K562 (cell line): ENCODE data around the gene RNF166. TPM values are rescaled to one million over a fixed set of nuclear protein-coding genes. Genes with fewer than 3 reads are reported as not detected.
A peak's percentile ranks its signal among the peaks of the same experiment; 100 is the strongest.

Source experiments
- ATAC-seq: fragments of 200-7000 bp; cut with Tn5 transposase; 3 replicates; pipeline ENCODE4 v1.9.1; 2020; ENCODE audit warnings: moderate library complexity
- BruUV-seq: library from RNA; stranded (reverse); fragments of 400-500 nt; replicated peaks from 2 replicates; lab custom pipeline; 2021; lab: Mats Ljungman, UMichigan
- CTCF ChIA-PET: fragments of 300-600 bp; formaldehyde crosslinking; extraction: SDS; loops from one replicate; lab custom pipeline; 2021; ENCODE audit warnings: low intra/inter-chr PET ratio; lab: Yijun Ruan, JAX
- POLR2A ChIA-PET: fragments of 300-600, 350-650 bp; sonication (Branson Sonifier 250); formaldehyde crosslinking; extraction: SDS; loops from one replicate; lab custom pipeline; 2021; ENCODE audit warnings: antibody characterized with exemption, inconsistent platforms; lab: Yijun Ruan, JAX
- DNase-seq, 4 experiments: peaks; one replicate each; pipeline versions ENCODE4 v3.0.0 to v3.0.0-alpha.2; 2011 to 2018; ENCODE audit warnings: low spot score in 3 of 4, mixed read lengths in 3 of 4; ENCODE audit errors: extremely low read depth in 1 of 4
- FAIRE-seq: peaks from 2 replicates; lab custom pipeline; 2011; peaks lifted over from hg19 to GRCh38; lab: Jason Lieb, UNC
- H2AFZ ChIP-seq: 2 replicates; pipeline ENCODE4 v1.6.0; 2011; ENCODE audit warnings: low read depth, low read length, control low read depth, inconsistent platforms
- H3K27ac ChIP-seq: fragments of 200-600 bp; 3 replicates; pipeline ENCODE4 v1.8.0; 2011; ENCODE audit warnings: low read depth, mild to moderate bottlenecking, control low read depth, inconsistent platforms, low read length, moderate library complexity, mixed read lengths; ENCODE audit errors: extremely low read depth
- H3K27me3 ChIP-seq, 2 experiments: fragments of 300-600 bp in 1 of 2; 2 replicates in 1 of 2; 3 replicates in 1 of 2; pipeline versions ENCODE4 v1.6.0 to v1.8.0; 2011; ENCODE audit warnings: inconsistent platforms in 2 of 2, low read length in 2 of 2, mild to moderate bottlenecking in 1 of 2, mixed read lengths in 1 of 2, moderate library complexity in 1 of 2; ENCODE audit not compliant: control insufficient read depth in 2 of 2, insufficient read depth in 2 of 2
- H3K36me3 ChIP-seq: fragments of 300-600 bp; 3 replicates; pipeline ENCODE4 v1.8.0; 2011; ENCODE audit warnings: mild to moderate bottlenecking, low read length, inconsistent platforms; ENCODE audit not compliant: control insufficient read depth, insufficient read depth
- H3K4me1 ChIP-seq, 2 experiments: fragments of 200-600 bp in 1 of 2; replicated peaks in 1 of 2; 2 replicates in 1 of 2; 3 replicates in 1 of 2; pipeline versions ENCODE4 v1.5.1 to v1.8.0; 2011; ENCODE audit warnings: inconsistent platforms in 2 of 2, low read length in 2 of 2, mild to moderate bottlenecking in 1 of 2, mixed read lengths in 1 of 2, moderate library complexity in 1 of 2; ENCODE audit not compliant: control insufficient read depth in 2 of 2, insufficient read depth in 2 of 2
- H3K4me2 ChIP-seq: 2 replicates; pipeline ENCODE4 v1.6.1; 2011; ENCODE audit warnings: low read length, control low read depth, inconsistent platforms, mixed read lengths; ENCODE audit not compliant: insufficient read depth
- H3K4me3 ChIP-seq: fragments of 200-600 bp; sonication (generic), shearing (Covaris generic); 2 replicates; pipeline ENCODE4 v1.5.1; 2016; ENCODE audit warnings: control low read depth, inconsistent platforms
- H3K79me2 ChIP-seq: fragments of 200-600 bp; 3 replicates; pipeline ENCODE4 v1.8.0; 2011; ENCODE audit warnings: low read length, inconsistent platforms; ENCODE audit not compliant: control insufficient read depth, insufficient read depth
- H3K9ac ChIP-seq, 2 experiments: 2 replicates each; pipeline versions ENCODE4 v1.6.0 to v1.6.1; 2011; ENCODE audit warnings: low read depth in 2 of 2, low read length in 2 of 2, control low read depth in 1 of 2, inconsistent platforms in 1 of 2, mild to moderate bottlenecking in 1 of 2, mixed read lengths in 1 of 2; ENCODE audit not compliant: insufficient read depth in 1 of 2
- H3K9me1 ChIP-seq: one replicate; pipeline ENCODE4 v1.6.0; 2011; ENCODE audit warnings: inconsistent platforms, mild to moderate bottlenecking, low read length, moderate library complexity; ENCODE audit not compliant: control insufficient read depth, insufficient read depth
- H3K9me3 ChIP-seq: replicated peaks from 2 replicates; pipeline ENCODE4 v1.5.1; 2011; ENCODE audit warnings: low read depth, low read length, inconsistent platforms; ENCODE audit not compliant: control insufficient read depth, insufficient read depth
- H4K20me1 ChIP-seq: replicated peaks from 2 replicates; pipeline ENCODE4 v1.6.1; 2011; ENCODE audit warnings: low read length, inconsistent platforms, mixed read lengths; ENCODE audit not compliant: control insufficient read depth, insufficient read depth
- ARID1B ChIP-seq: fragments of 450-650 bp; IDR thresholded peaks from 2 replicates; pipeline ENCODE4 v1.6.1; 2016; ENCODE audit warnings: antibody characterized with exemption, mild to moderate bottlenecking, inconsistent platforms
- KLF1 ChIP-seq: fragments of 450-650 bp; IDR thresholded peaks from 2 replicates; pipeline ENCODE4 v1.6.1; 2016; ENCODE audit warnings: missing genetic modification characterization, missing compliant biosample characterization
- NEUROD1 ChIP-seq: fragments of 150-350 bp; IDR thresholded peaks from 2 replicates; pipeline ENCODE4 v1.6.1; 2014; ENCODE audit warnings: borderline replicate concordance, low read length, low read depth; ENCODE audit not compliant: partially characterized antibody
- RAD21 ChIP-seq, 2 experiments: fragments of 250-450 bp in 1 of 2; fragments of 450-650 bp in 1 of 2; sonication (Bioruptor Pico) in 1 of 2; formaldehyde crosslinking in 1 of 2; IDR thresholded peaks in 1 of 2; conservative IDR thresholded peaks in 1 of 2; 2 replicates each; pipeline versions ENCODE4 v1.4.0 to v1.8.0; 2020 to 2022; ENCODE audit warnings: mild to moderate bottlenecking in 2 of 2, moderate library complexity in 1 of 2
- SMARCE1 ChIP-seq: fragments of 450-650 bp; IDR thresholded peaks from 2 replicates; pipeline ENCODE4 v1.7.1; 2016; ENCODE audit warnings: mild to moderate bottlenecking
- SMC3 ChIP-seq: conservative IDR thresholded peaks from 2 replicates; pipeline ENCODE4 v1.6.1; 2011; ENCODE audit warnings: low read depth, low read length, improper control_type of control experiment; ENCODE audit not compliant: insufficient read depth
- TEAD4 ChIP-seq, 2 experiments: sonication (generic) in 1 of 2; formaldehyde crosslinking in 1 of 2; IDR thresholded peaks; 2 replicates each; pipeline versions ENCODE4 v1.6.1 to v1.8.0; 2012 to 2022; ENCODE audit warnings: borderline replicate concordance in 1 of 2, inconsistent platforms in 1 of 2, low read length in 1 of 2, mild to moderate bottlenecking in 1 of 2, missing genetic modification reagents in 1 of 2
- TRIM25 ChIP-seq: fragments of 450-650 bp; IDR thresholded peaks from 2 replicates; pipeline ENCODE4 v1.7.0; 2016; ENCODE audit warnings: borderline replicate concordance
- ZBTB7A ChIP-seq: IDR thresholded peaks from 2 replicates; pipeline ENCODE4 v1.6.1; 2011; ENCODE audit warnings: low read depth, mild to moderate bottlenecking, low read length, moderate library complexity, borderline replicate concordance; ENCODE audit not compliant: control insufficient read depth
- ZNF263 ChIP-seq: sonication (generic); formaldehyde crosslinking; IDR thresholded peaks from 2 replicates; pipeline ENCODE4 v1.8.0; 2022; ENCODE audit warnings: mild to moderate bottlenecking, missing genetic modification reagents, borderline replicate concordance
- ZNF3 ChIP-seq: fragments of 250-450 bp; sonication (Bioruptor Pico); IDR thresholded peaks from 2 replicates; pipeline ENCODE4 v1.5.0; 2021; ENCODE audit warnings: mild to moderate bottlenecking, moderate library complexity
- ZNF764 ChIP-seq: fragments of 250-450 bp; sonication (Bioruptor Pico); IDR thresholded peaks from 2 replicates; pipeline ENCODE4 v1.4.0; 2020; ENCODE audit warnings: low read depth, mild to moderate bottlenecking, moderate library complexity
- WGBS: fragments of 100-300 bp; shearing (Covaris generic); methylation state at CpG from one replicate; pipeline ENCODE4 v1.1.6; 2016; ENCODE audit warnings: low coverage, mixed read lengths; ENCODE audit not compliant: insufficient coverage; ENCODE audit errors: missing lambda C conversion rate; 5-methylcytosine and 5-hydroxymethylcytosine counted together
- in situ Hi-C: fragments of 300-500 bp; cut with MboI; formaldehyde crosslinking; loops from 4 replicates; pipeline ENCODE4 v1.15.0; 2018; ENCODE audit warnings: inconsistent platforms, mixed read lengths
- intact Hi-C: fragments of 100-400 bp; cut with micrococcal nuclease; formaldehyde crosslinking; loops from 2 replicates; pipeline ENCODE4 v1.14.2; 2022
- polyA plus RNA-seq, 8 experiments: library from polyadenylated mRNA; depleted of rRNA in 4 of 8; stranded (reverse) in 5 of 8; unstranded in 3 of 8; fragments of >200 nt; fragmentation: Nextera tagmentation in 2 of 8; fragmentation: Illumina TruSeq in 1 of 8; extraction: Ambion mirVana in 2 of 8; extraction: Trizol in 1 of 8; gene quantifications; 2 replicates each; pipeline versions ENCODE4 v1.2.1 to v1.2.3, GENCODE V29; 2011 to 2014; ENCODE audit warnings: inconsistent platforms in 1 of 8, missing spikeins in 1 of 8
- total RNA-seq, 7 experiments: library from RNA; depleted of rRNA in 6 of 7; stranded (reverse); fragments of >200 nt in 6 of 7; fragmentation: Illumina TruSeq in 2 of 7; extraction: Trizol in 2 of 7; gene quantifications; 2 replicates each; pipeline versions ENCODE4 v1.2.1 to v1.2.3, GENCODE V29; 2011 to 2021; ENCODE audit warnings: low replicate concordance in 1 of 7

The RNF166 gene
- total and polyA plus RNA-seq, 9 of the 15 experiments (the other 6 are each of a cell fraction or from before 2014, with no cell fraction given) = 0.56 to 60.3 (median 19.5) TPM

GRCh38 chr16:88685156-88686061 lies 20.8 kb downstream of the RNF166 start (continued):
- TF ChIP-seq ZNF263 (CRISPR knock-in tag) (0 out of 2 replicates have a peak, but pooled peaks have one; percentile 36), SMARCE1 (0 out of 2 replicates have a peak, but pooled peaks have one; percentile 6), SMC3 (0 out of 2 replicates have a peak, but pooled peaks have one; percentile 14), ZBTB7A (peak; percentile 66; the same call in 1 of the 2 replicates), ARID1B (no peak), RAD21 (CRISPR knock-in tag; conservative IDR thresholded peaks at IDR 0.05 in 1 of 2, IDR thresholded peaks at IDR 0.05 in 1 of 2) (peak in 1 of 2 experiments; percentile 37; a peak in 2 of 4 replicates), TEAD4 (IDR thresholded peaks at IDR 0.05; ENCODE audit: low read length) (no peak), TEAD4 (CRISPR knock-in tag; IDR thresholded peaks at IDR 0.05; ENCODE audit: borderline replicate concordance) (no peak)

DNA sequence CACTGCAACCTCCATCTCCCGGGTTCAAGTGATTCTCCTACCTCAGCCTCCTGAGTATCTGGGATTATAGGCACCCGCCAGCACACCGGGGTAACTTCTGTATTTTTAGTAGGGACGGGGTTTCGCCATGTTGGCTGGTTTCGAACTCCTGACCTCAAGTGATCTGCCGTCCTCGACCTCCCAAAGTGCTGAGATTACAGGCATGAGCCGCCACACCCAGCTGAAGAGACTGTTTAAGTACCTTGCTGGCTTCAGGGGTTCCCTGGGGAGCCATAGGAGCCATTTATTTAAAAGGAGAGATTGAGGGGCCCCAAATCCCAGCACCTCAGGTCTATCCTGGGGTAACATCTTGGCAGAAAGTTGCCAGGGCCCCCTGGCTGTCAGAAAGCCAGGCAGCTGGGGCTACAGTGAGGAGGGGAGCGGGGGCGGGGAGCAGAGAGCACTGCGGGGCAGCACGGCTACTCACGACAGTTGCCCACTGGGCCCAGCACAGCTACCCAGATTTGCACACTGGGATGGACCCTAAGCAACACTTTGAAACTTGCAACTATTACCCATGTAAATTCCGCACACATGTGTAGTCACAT lies 21.5 kb downstream of the RNF166 start:
- TF ChIP-seq TRIM25 (no peak), ZNF764 (CRISPR knock-in tag) (no peak), NEUROD1 (no peak), KLF1 (tag) (no peak), ZNF3 (CRISPR knock-in tag) (no peak)
- H3K9me1 ChIP-seq = no peaks in the 10 kb centered on the region
- no peak for FAIRE-seq
- ChIA-PET CTCF (interaction anchor here (0.6 kb wide), 1 partner anchor 126 kb away, joined by 3 read pairs; no protein-coding TSS in a partner anchor), POLR2A (interaction anchor here (0.5 to 1.2 kb wide), 3 partner anchors 10 to 33 kb away, joined by 3 to 6 read pairs (median 3); no protein-coding TSS in a partner anchor)
- no peak overlapping the region for H2AFZ ChIP-seq
- ATAC-seq = no peak
- intact Hi-C loops (loop anchor here (5.0 kb wide), 2 partner anchors 57 to 88 kb away; no protein-coding TSS in a partner anchor), in situ Hi-C loops (no loop called here)
- no peaks in the 10 kb centered on the region; the same call in 2 of the 3 replicates for H3K79me2 ChIP-seq
- no peaks in the 10 kb centered on the region; the same call in 1 of the 2 replicates for H4K20me1 ChIP-seq
- H3K4me3 ChIP-seq = no peak overlapping the region
- no peaks in the 10 kb centered on the region for H3K27me3 ChIP-seq
- H3K4me2 ChIP-seq = no peak overlapping the region
- H3K9me3 ChIP-seq = no peaks in the 10 kb centered on the region
- 71% methylated on average over 15 of the region's 15 CpGs for WGBS
- no TSS peak for BruUV-seq
- no peak for DNase-seq
- H3K9ac ChIP-seq = peak overlapping the region in 1 of 2 experiments; percentile 61; a peak in 1 of 4 replicates
- H3K27ac ChIP-seq = no peak overlapping the region
- H3K36me3 ChIP-seq = no peaks in the 10 kb centered on the region
- peaks cover 36 to 67% of the 10 kb centered on the region in 2 experiments for H3K4me1 ChIP-seq
